Pons (tissue), 1 donor: Measurements from ENCODE around the gene S100A7A.
A peak's percentile ranks its signal among the peaks of the same experiment; 100 is the strongest.
"Not testable (repeated sequence)": the region's sequence is repeated elsewhere in the genome, so short reads cannot be mapped to it uniquely, and the experiment has no call there.

Experiments used
- DNase-seq: peaks from one replicate; pipeline ENCODE4 v3.0.0-alpha.2; 2016; ENCODE audit warnings: low spot score

Gene S100A7A

DNA sequence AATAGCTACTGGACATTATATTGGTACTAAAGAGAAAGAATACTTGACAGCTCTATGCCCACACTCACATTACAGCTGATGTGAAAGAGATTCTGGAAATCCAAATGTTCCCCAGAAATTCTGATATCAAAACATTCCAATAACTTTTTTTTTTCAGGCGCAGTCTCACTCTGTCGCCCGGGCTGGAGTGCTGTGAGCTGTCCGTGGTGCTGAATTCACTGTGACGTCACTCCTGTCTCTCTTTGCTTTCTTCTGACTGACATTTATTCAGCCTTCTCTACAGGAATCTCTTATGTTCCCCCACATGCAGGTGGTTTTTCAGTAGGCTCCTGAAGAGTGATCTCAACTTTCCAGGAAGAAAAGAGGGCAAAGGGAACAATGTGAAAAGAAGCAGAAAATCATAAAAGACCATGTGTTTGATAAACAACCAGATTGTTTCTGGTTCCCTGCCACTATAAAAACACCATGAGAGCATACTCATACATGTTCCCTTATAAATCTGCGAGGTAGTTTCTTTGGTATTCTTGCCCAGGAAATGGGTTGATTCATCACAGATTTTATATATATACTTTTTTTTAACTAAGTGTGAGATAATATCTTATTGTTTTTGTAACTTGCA is 6.2 kb downstream of the S100A7A start:
- DNase-seq, result peak; percentile 41

DNA sequence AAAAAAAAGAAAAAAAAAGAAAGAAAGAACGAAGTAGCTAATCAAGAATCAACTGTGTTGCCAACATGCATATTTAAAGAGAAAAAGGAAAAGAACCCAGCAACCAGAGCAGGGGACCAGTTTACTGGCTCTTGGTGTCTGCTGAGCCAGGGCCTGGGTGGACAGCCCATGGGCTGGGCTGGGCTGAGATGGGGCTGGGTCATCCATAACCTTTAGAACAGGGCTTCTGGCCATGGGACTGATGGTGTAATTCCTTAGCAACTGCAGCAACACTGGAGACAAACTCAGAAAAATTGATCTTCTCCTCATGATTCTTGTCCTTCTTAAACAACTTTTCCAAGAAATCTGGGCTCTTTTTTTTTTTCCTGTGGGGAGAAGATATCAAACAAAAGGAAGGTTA is 10.5 kb downstream of the S100A7A start:
- no peak for DNase-seq

DNA sequence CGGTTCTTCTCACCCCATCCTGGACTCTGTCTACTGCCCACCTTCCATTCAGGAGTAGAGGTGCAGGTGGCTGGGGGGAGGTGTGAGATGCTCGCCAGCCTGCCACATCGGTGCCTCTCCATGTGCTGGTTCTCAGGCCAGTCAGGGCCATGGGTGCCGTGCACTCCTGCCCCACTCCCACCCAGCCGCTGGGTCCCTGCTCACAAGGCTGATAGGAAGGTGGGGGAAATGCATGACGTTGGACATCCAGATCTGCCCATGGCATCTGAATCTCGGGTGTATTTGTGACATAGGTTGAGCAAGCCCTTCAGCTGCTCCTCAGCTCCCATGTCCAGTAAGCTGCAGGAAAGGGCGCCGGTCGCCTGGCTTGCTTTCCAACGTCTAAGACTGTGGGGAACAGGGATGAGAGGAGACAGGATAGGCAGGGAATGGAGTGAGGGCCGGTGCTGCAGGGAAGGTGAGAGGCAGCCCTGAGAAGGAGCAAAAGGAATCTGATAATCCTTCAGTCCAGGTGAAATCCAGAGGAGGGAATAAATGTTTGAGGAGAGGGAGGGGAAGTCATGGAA is 11.8 kb downstream of the S100A7A start:
- no peak for DNase-seq

DNA sequence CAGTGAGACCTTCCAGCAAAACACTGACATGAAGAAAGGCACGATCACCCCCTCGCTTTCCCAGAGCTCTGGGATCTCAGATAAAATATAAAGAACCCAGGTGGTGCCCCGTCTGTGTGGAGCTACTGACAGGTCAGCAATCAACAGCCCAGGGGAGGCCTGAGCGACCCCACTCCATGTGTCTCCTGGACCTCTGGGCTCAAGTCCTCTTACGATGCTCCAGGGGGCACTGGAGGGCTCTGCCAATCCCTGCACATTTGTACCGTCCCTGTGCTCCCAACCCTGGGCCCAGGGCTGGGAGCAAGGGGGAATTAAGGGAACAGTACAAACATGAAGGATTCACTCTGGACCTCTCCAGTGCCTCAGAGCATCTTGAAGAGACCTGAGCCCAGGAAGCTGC is 12.5 kb downstream of the S100A7A start:
- no peak for DNase-seq

DNA sequence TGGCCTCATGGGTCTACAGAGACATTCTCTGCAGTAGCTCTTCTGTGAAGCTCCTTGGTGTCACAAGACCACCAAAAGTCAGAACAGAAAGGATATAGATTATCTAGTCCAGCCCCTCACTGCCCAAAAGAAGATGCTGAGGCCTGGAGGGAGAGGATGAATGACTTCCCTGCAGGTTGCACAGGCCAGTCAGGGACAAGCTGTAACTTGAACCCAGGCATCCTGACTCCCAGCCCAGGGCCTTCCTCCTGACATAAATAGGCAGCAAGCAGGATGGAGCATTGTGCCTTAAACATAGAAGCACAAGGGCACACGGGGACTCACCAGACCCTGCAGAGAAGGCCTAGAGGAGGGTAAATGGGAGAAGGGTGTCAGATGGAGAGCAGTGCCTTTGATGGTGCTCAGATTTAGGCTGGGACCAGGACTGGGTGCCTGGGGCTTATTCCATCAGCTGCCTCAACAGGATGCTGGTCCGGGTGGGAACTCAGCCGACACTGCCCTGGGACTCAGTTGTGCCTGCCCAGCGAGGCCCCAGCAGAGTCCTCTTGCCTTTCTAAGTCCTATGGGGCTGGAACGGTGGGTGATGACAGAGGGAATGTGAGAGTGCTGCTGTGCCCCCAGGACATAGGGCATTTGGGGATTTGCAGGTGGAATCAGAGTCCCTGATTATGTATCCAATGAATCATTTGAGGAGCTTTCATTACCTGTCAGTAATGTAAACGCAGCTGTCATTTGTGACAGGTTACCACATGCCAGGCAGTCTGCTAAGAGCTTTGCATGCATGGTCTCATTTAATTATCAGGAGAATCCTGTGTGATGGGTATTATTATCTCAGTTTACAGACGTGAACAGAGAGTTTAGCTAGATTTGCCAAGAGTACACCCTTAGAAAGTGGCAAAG is 13.2 kb downstream of the S100A7A start:
- no peak for DNase-seq

DNA sequence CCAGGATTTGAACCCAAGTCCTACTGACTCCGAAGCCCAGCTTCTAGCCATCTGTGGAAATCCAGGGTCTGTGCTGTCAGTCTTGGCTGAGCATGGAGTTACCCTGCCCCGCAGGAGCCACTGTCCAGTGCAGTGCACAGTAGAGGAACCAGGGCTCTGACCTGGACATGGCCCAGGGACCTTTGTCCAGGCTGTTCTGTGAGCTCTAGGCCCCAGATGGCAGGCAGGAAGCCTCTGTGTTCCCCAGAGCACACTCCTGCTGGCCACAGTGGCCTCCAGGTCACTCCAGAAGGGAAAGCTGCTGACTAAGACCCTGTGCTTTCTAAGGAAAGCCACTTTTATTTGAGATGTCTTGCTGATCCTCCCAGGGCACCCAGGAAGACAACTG is 13.8 kb downstream of the S100A7A start:
- no peak for DNase-seq

DNA sequence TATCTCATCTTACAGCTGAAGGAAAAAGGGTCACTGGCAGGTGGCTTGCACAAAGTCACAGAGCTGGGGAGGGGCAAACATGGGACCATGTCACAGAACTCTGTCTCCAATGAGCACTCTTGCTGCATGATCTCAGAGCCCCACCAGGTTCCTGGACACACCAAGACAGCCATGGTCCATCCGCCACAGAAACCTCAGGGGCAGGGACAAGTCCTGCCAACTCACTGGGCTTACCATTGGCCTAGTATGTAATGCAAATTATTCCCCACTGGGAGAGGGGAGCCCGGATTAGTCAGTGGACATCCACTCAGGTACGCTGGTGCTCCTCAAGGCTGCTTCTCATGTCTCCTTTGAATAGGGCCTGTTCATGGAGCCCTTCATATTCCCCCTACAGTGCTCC is 14.2 kb downstream of the S100A7A start:
- no peak for DNase-seq

DNA sequence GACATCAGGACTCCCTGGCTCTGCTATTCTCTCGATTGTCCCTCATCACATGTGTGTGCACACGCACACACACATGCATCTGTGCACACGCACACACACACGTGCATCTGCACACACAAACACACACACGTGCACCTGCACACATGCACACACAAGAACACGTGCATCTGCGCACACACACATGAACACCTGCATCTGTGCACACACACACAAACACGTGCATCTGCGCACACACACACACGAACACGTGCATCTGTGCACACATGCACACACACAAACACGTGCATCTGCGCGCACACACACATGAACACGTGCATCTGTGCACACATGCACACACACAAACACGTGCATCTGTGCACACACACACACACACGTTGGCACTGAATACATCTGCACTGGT is 14.7 kb downstream of the S100A7A start:
- DNase-seq, result no peak

DNA sequence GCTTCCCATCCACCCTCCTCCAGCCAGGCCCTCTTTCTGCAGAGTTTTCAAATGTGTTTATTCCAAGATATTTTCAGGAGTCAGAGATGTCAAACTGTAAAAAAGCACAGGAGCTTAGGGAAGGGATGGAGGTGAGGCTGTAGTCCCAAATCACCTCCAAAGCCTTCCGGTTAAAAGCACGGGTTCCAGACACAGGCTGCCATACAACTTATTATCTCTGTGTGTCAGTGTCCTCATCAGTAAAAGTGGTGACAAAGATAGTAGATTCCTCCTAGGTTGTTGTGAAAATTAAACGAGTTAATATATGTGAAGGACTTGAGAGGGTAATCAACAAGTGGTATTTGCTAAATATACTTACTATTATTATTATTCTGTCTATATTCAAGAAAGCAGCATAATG is 15.1 kb downstream of the S100A7A start:
- DNase-seq, result no peak

DNA sequence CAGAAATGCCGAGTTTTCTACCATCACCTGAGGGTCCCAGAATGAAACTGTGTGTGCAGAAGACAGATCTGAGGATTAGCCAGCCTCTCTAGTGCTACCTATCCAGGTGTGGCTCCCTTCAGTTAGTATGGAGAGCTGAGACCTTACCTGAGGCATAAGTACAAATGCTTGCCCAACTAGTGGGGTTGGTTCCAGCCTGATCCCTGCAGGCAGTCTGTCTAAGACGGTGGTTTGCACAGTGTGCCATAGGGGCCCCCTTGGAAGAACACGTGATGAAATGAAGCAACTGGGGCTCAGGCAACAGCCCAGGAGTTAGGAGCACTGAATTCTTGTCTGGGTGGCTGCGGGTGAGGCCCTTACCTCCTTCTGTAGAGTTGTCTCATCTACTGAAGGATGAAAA is 15.6 kb downstream of the S100A7A start:
- DNase-seq, result no peak

DNA sequence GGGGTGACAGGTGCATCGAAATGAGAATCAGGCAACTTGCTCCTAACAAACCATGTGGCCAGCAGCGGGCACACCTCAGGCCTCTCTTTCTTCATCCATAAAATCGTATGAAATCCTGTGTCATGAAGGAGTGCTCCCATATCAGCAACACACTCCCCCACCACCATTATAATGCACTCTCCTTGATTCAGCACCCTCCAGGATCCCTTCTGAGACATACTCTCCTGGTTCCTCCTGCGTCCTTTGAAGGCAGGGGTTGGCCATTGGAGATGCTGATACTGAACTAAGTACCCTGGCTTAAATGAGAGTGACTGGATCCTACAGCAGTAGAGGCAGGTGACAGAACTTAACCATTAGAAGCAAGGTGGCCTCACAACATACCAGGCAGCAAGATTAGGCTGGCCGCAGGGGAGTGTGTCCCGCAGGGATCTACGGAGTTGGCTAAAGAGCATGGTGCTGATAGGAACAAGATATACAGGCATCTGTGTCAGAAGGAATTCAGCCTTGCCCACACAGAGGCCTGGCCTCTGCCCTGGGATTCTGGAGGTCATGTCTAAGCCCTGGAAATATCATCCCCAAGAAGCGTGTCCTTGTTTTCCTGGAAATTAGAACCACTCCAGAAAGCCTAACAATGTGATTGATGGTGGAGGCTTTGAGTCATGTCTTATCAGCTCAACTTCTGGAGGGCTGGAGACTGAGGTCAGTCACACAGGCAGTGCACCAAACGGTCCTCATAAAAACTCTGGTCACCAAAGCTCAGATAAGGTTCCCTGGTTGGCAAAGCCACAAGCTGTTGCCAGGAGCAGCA is 16.8 kb downstream of the S100A7A start:
- DNase-seq, result no peak

DNA sequence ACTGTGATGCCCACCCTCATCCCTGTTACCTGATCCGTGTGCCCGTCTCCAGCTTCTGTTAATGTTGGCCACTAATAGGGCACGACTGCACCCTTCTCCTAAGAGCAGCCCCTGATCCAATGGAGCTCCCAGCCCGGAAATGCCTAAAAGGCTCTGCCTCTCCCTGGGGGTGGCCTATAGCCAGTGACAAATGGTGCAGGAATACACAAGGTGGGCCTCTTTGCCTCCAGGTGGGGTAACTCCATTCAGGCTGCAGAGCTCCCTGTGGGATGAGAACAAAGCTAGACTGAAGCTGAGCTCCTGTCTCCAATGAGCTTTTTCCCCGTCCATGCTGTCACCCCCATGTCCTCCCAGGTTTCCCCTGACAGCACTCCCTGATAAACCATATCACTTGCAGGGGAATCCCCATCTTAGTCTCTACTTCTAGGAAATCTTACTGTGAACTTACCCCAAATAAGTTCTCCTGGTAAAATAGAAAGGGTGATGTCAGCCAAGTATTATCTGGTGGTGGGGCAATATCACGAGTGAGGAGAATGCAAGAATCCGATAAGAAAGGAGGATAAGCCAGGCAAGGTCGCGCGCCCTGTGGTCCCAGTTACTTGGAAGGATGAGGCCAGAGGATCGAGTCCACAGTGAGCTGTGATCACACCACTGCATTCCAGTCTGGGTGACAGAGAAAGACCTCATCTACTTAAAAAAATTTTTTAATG is 18.6 kb downstream of the S100A7A start:
- no peak for DNase-seq

DNA sequence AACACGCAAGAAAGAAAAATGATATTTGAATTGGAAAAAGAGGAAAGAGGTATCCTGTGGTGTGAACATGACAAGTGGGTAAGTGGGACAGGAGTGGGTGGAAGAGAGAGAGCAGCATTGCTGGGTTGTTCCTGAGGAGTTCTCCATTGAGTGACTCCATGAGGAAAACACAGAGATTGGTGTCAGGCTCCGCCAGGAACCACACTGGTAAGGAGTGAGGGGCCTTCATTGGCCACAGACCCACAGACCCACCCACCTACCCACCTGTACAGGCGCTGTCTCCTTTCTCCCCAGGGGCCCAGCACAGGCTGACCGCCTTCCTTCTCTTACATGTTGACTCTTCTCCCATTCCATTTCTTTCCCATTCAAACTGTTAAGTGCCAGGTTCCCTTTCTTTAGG is 20.9 kb downstream of the S100A7A start:
- no peak for DNase-seq

DNA sequence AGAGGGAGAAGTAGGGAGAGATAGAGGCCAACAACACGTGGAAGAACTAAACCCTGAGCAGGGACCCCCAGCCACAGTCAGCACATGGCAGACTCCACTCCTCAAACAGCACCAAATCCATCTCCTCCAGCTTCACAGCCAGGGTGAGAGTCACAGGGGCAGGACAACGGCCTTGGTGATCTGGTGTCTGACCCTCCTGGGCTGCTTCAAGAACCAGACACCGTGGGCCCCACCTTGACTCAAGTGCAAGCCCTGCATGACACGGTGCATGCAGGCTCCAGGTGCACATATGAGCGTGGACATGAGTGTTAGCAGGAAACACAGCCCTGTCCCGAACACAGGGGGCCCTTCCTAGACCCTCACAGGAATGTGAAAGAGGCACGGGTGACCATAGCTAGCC is 22.3 kb downstream of the S100A7A start:
- no peak for DNase-seq

DNA sequence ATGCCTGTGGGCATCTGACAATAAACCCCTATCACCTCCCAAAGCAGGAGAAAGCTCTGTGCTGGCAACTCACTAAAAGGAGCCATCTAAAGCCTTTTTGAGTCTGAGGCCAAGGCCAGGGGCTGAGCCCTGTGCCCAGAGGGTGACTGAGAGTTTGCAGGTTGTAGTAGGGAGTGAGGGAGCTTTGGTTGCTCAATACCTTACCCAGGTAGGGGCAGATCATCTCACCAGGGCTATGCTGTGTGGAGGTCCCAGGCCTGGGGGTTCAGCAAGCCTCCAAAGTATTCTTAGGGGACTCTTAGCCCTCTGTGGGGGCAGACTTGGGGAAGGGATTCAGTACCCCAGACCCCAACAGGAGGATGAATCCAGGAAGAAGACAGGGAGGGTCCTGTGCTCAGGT is 23.0 kb downstream of the S100A7A start:
- DNase-seq, result no peak

DNA sequence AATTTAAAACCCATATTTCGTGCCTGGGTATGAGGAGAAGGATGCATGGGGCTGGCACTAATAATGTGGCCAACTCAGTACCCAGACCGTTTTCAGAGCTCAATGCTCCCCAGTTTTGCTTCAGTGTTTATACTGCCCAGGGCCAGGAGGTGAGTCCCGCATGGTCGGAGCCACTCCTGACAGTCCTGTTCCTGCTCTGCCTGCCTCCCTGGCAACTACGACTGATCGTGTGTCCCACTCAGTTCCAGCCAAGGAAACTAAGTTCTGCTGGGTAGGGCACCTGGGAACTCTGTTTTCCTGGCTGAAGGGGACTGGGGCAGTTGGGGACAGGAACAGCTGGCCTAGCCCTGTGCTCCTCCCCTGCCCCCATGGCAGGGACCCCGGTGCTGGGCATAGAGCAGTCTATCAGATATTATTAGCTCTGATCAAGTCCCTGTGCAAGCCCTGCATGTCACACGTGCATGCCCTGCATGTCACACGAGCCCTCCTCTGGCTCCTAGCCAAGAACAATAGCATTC is 25.0 kb downstream of the S100A7A start:
- no peak for DNase-seq

DNA sequence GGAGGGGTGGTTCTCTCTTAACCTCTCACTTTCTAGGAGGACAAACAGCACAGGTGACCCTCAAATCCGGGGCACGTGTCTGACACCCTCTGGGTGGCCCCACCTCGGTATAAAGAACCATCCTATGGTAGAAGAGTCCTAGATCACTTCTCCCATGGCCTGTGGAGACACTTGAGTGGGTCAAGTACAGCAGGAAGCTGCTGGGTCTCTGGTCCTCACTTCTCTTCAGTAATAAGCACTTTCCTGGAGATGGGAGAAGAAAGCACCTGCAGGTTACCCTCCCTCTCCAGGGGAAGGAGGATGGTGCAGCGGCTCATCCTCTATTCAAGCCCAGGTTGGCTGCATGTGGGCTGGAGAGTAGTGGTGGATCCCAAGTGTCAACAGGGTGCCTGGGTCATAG is 27.2 kb downstream of the S100A7A start:
- no peak for DNase-seq

DNA sequence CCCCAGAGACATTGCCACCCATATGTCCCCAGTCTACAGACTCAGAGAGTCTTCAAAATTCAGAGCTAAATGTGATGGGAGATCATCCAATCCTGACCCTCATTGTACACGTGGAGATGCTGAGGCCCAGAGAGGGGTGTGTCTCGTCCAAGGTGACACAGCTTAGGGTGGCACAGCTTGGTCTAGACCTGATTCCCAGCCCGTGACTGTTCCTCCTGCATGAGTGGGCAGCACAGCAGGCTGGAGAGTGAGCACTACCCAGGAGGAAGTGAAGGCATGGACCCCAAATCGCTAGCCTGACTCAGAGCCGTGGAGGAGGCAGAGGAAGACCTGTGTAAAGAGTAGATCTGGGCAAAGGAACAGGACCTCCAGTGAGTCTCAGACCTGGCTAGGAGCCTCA is 27.8 kb downstream of the S100A7A start:
- DNase-seq, result no peak

DNA sequence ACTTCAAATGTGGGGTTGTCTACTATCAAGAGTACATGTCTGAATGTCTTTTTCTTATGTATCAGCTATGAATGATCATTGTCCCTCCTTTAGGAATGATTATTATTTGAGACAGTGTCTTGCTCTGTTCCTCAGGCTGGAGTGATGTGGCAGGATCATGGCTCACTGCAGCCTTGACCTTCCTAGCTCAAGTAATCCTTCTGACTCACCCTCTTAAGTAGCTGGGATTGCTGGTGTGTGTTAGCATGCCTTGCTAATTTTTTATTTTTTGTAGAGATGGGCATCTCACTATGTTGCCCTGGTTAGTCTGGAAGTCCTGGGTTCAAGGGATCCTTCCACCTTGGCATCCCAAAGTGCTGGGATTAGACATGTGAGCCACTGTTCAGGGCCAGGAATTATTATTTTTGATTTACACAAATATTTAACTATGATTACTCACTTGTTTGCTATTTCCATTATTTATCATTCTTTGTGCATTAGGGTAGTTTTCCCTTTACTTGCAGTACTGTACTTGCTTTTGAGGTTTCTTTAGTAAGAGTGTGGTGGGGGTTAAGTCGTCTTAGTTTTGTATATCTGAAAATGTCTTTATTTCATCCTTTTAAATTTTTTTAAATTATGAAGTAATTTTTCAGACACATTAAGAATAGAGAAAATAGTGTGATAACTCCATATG is 31.3 kb downstream of the S100A7A start:
- no peak for DNase-seq

DNA sequence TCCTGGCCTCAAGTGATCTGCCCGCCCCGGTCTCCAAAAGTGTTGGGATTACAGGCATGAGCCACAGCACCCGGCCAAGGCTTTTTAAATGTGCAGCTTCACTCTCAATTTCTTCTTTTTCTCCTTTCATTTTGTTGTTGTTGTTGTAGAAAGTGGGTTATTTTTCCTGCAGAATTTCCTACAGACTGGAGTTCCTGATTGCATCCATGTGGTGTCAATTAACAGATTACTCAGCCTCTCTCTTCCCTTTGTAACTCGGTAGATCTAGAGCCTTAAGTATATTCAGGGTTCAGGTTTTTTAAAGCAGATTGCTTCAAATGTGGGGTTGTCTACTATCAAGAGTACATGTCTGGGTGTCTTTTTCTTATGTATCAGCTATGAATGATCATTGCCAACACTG is 32.5 kb downstream of the S100A7A start:
- DNase-seq, result not testable (repeated sequence)

DNA sequence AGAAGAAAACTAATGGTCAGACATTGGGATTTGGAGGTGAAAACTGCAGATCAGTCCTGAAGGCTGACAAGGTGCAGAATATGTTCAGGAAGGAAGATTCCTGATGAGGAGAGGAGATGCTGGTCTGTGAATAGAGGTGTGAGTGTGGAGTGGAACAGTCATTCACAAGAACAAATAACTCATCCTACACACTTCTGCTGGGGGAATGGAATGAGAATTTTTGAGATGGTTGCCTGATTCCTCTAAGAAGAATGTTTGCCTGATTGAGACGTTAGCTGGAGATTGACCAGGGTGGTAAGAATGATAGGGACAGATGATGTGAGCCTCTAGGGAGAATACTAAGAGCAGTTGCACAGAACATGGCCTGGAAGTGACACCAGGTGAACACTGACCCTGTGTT is 40.1 kb downstream of the S100A7A start:
- DNase-seq, result no peak
